Endothelial cell of coronary artery (primary cell): ENCODE data around the gene MEMO1. TPM values are rescaled to one million over a fixed set of nuclear protein-coding genes. Genes with fewer than 3 reads are reported as not detected.

ENCODE experiments used
- total RNA-seq: library from RNA; depleted of rRNA; stranded (reverse); fragments of >200 nt; gene quantifications from 2 replicates; pipeline ENCODE4 v1.2.3, GENCODE V29; 2014

MEMO1 gene
- 30.4 and 37.3 TPM in 2 replicates for total RNA-seq

GRCh38 chr2:32010670-32011484 is at the start of gene MEMO1:
MEMO1 (minus strand) TSS chr2:32011008; CDS start chr2:32010247, 761 bp downstream.

GRCh38 chr2:32039447-32040219 is 28.8 kb upstream of the MEMO1 start, which contains the start of gene DPY30:
DPY30 (minus strand) TSS chr2:32039805; CDS start chr2:32039456, 349 bp downstream.

Other genes starting within 250 kb of the MEMO1 start
- 62.4 and 66.9 TPM in 2 replicates for gene DPY30, start 28.8 kb upstream of the MEMO1 start, total RNA-seq
- 23.9 and 28.9 TPM in 2 replicates for gene SPAST, start 52.5 kb upstream of the MEMO1 start, total RNA-seq
- 14.0 and 18.3 TPM in 2 replicates for gene SLC30A6, start 154.9 kb upstream of the MEMO1 start, total RNA-seq